Gastrocnemius medialis (tissue), 4 donors: ENCODE data around the gene R3HCC1L. TPM values are rescaled to one million over a fixed set of nuclear protein-coding genes. Genes with fewer than 3 reads are reported as not detected.

Source experiments
- ATAC-seq, 2 donors: fragments of 150-250 bp; one replicate each; pipeline ENCODE4 v1.9.1; 2016
- DNase-seq, 2 donors: peaks; one replicate each; pipeline ENCODE4 v3.0.0-alpha.2; 2019
- H3K27ac ChIP-seq, 4 donors: fragments of 200-600 bp; sonication (generic); 1 replicate in 1 of 4; 2 replicates in 3 of 4; pipeline ENCODE4 v1.5.1; 2016 to 2018; ENCODE audit warnings: mild to moderate bottlenecking in 2 of 4, moderate library complexity in 1 of 4
- H3K27me3 ChIP-seq, 3 donors: fragments of 200-600 bp; sonication (generic) in 2 of 3; 1 replicate in 1 of 3; 2 replicates in 2 of 3; pipeline versions ENCODE4 v1.5.1 to v1.6.0; 2016 to 2019; ENCODE audit warnings: mild to moderate bottlenecking in 1 of 3, moderate library complexity in 1 of 3
- H3K36me3 ChIP-seq, 2 donors: fragments of 200-600 bp; sonication (generic) in 1 of 2; one replicate each; pipeline ENCODE4 v1.5.1; 2017 to 2018
- H3K4me1 ChIP-seq, 2 donors: fragments of 200-600 bp; sonication (generic) in 1 of 2; one replicate each; pipeline ENCODE4 v1.5.1; 2016 to 2017; ENCODE audit warnings: mild to moderate bottlenecking in 2 of 2
- H3K4me3 ChIP-seq, 4 donors: fragments of 200-600 bp; sonication (generic) in 3 of 4; 1 replicate in 1 of 4; 2 replicates in 3 of 4; pipeline ENCODE4 v1.5.1; 2016 to 2019; ENCODE audit warnings: mild to moderate bottlenecking in 2 of 4
- H3K9me3 ChIP-seq, 3 donors: fragments of 200-600 bp; sonication (generic) in 2 of 3; 1 replicate in 1 of 3; 2 replicates in 2 of 3; pipeline ENCODE4 v1.5.1; 2016 to 2019
- POLR2A ChIP-seq, 2 donors: fragments of 450-650 bp; IDR thresholded peaks; one replicate each; pipeline ENCODE4 v1.6.1; 2017; ENCODE audit warnings: antibody characterized with exemption in 2 of 2, mild to moderate bottlenecking in 2 of 2, moderate library complexity in 2 of 2
- in situ Hi-C, 4 donors: fragments of 200-750 bp; cut with MboI; loops; one replicate each; pipeline versions ENCODE4 v1.15.0 to v1.8.0; 2017; ENCODE audit warnings: low sequenced_read_pairs in 4 of 4
- intact Hi-C: fragments of 100-400 bp; cut with DNase I; formaldehyde crosslinking; loops from one replicate; pipeline ENCODE4 v1.15.1; 2023; ENCODE audit warnings: low total_unique reads
- total RNA-seq, 4 donors: library from RNA; depleted of rRNA; stranded (reverse); fragments of >200 nt; gene quantifications; one replicate each; pipeline versions ENCODE4 v1.1.0 to v1.2.3, GENCODE V29; 2016
- TF ChIP-seq, protein P1 (sequence below), 5 experiments: fragments of 450-650 bp in 3 of 5; fragments of 200-600 bp in 2 of 5; sonication (generic) in 2 of 5; IDR thresholded peaks in 4 of 5; conservative IDR thresholded peaks in 1 of 5; 1 replicate in 4 of 5; 2 replicates in 1 of 5; pipeline ENCODE4 v1.5.1; 2016 to 2019; ENCODE audit warnings: antibody characterized with exemption in 5 of 5, mild to moderate bottlenecking in 3 of 5, moderate library complexity in 3 of 5

The R3HCC1L gene
- total RNA-seq, 4 donors from 2014 or later = 6.7 to 10.8 (median 10.1) TPM

- H3K9me3 ChIP-seq = no peaks in the 10 kb centered on the region
- peaks cover 0 to 5% of the 10 kb centered on the region in 2 donors for H3K4me1 ChIP-seq
- no peak for DNase-seq
- TF ChIP-seq, protein P1, sequence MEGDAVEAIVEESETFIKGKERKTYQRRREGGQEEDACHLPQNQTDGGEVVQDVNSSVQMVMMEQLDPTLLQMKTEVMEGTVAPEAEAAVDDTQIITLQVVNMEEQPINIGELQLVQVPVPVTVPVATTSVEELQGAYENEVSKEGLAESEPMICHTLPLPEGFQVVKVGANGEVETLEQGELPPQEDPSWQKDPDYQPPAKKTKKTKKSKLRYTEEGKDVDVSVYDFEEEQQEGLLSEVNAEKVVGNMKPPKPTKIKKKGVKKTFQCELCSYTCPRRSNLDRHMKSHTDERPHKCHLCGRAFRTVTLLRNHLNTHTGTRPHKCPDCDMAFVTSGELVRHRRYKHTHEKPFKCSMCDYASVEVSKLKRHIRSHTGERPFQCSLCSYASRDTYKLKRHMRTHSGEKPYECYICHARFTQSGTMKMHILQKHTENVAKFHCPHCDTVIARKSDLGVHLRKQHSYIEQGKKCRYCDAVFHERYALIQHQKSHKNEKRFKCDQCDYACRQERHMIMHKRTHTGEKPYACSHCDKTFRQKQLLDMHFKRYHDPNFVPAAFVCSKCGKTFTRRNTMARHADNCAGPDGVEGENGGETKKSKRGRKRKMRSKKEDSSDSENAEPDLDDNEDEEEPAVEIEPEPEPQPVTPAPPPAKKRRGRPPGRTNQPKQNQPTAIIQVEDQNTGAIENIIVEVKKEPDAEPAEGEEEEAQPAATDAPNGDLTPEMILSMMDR (IDR thresholded peaks at IDR 0.05 in 4 of 5, conservative IDR thresholded peaks at IDR 0.05 in 1 of 5) = no peak
- TF ChIP-seq POLR2A (IDR thresholded peaks at IDR 0.05) = no peak
- in situ Hi-C loops = loop anchor here in 1 of 4 donors (25.0 kb wide), 1 partner anchor 181 kb away; the partner anchor contains the start of gene HPS1
- intact Hi-C loops = no loop called here
- H3K36me3 ChIP-seq = no peaks in the 10 kb centered on the region
- no peak for ATAC-seq
- no peak overlapping the region for H3K4me3 ChIP-seq
- no peaks in the 10 kb centered on the region for H3K27me3 ChIP-seq
- no peak overlapping the region for H3K27ac ChIP-seq
Measured at GRCh38 chr10:98256692-98257091, 122.2 kb downstream of the R3HCC1L start.

GRCh38 chr10:98257198-98257597 lies 122.7 kb downstream of the R3HCC1L start:
- TF ChIP-seq, protein P1 (IDR thresholded peaks at IDR 0.05 in 4 of 5, conservative IDR thresholded peaks at IDR 0.05 in 1 of 5) = no peak
- no peak for TF ChIP-seq POLR2A (IDR thresholded peaks at IDR 0.05)
- no peak for ATAC-seq
- in situ Hi-C loops = loop anchor here in 1 of 4 donors (25.0 kb wide), 1 partner anchor 180 kb away; the partner anchor contains the start of gene HPS1
- Histone ChIP-seq H3K4me3 (no peak overlapping the region), H3K27me3 (no peaks in the 10 kb centered on the region), H3K27ac (no peak overlapping the region), H3K4me1 (peaks cover 0 to 5% of the 10 kb centered on the region in 2 donors), H3K36me3 (no peaks in the 10 kb centered on the region), H3K9me3 (no peaks in the 10 kb centered on the region)
- intact Hi-C loops = no loop called here
- DNase-seq = no peak

DNA sequence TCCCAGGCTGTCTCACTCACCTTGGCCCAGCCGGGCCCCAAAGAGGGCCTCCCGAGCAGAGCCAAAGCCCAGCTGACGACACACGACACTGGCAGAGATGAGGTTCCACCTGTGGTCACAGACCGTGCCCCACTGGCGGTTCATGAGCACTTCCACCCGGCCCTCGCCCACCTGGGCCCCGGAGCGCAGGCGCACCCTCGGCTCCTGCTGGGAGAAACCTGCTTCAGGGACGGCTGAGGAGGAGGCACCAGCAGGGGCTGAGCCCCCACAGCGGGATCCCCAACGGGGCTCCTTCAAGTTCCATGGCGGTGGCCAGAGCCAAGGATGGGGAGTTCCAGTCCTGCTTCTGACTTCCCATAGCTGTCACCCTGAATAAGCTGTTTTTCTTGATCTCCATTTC lies 123.5 kb downstream of the R3HCC1L start:
- intact Hi-C loops = no loop called here
- in situ Hi-C loops = loop anchor here in 1 of 4 donors (25.0 kb wide), 1 partner anchor 179 kb away; the partner anchor contains the start of gene HPS1
- Histone ChIP-seq H3K4me1 (peaks cover 0 to 5% of the 10 kb centered on the region in 2 donors), H3K9me3 (no peaks in the 10 kb centered on the region), H3K36me3 (no peaks in the 10 kb centered on the region), H3K27me3 (no peaks in the 10 kb centered on the region), H3K4me3 (no peak overlapping the region), H3K27ac (no peak overlapping the region)
- DNase-seq (no peak), ATAC-seq (no peak)
- TF ChIP-seq POLR2A (IDR thresholded peaks at IDR 0.05) = no peak
- TF ChIP-seq, protein P1 (IDR thresholded peaks at IDR 0.05 in 4 of 5, conservative IDR thresholded peaks at IDR 0.05 in 1 of 5) = no peak

DNA sequence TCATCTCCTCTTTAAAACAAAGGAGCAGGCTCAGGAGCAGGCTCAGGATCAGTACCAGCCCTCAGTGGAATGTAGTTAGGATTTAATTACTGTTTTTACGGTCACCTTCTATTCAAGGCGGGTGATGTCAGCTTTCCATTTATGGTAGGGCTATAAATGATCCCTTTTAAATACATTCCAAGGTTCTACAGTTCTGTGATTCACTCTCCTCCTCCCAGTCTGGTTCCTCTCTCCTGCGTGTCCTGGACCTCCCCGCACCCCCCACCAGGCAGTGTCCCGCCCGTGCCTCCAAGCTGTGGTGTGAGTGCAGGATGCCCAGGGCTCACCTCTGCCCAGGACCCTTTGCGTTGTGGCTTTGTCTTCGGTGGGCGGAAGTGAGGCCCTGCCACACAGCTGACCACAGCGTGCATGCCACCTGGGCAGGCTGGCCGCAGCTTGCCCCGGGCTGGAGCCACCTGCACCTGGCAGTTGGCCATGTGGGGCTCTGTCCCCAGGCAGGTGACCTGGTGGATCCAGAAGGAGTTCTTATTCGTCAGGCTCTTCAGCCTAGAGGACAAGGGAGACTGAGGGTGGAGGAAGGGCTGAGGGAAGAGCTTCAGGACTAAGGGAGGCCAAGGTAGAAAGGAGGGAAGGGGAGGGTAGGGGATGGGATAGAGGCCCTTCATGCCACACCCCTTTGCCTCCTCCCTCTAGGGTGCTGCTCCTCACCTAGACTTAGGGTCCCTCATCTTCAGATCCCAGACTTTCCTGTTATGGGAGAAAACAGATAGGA lies 124.4 kb downstream of the R3HCC1L start:
- H3K4me1 ChIP-seq = peaks cover 0 to 5% of the 10 kb centered on the region in 2 donors
- TF ChIP-seq, protein P1 (IDR thresholded peaks at IDR 0.05 in 4 of 5, conservative IDR thresholded peaks at IDR 0.05 in 1 of 5) = no peak
- TF ChIP-seq POLR2A (IDR thresholded peaks at IDR 0.05) = no peak
- in situ Hi-C loops = loop anchor here in 1 of 4 donors (25.0 kb wide), 1 partner anchor 178 kb away; the partner anchor contains the start of gene HPS1
- no peaks in the 10 kb centered on the region for H3K36me3 ChIP-seq
- no peak for ATAC-seq
- no peak for DNase-seq
- no peaks in the 10 kb centered on the region for H3K27me3 ChIP-seq
- H3K9me3 ChIP-seq = no peaks in the 10 kb centered on the region
- no peak overlapping the region for H3K27ac ChIP-seq
- H3K4me3 ChIP-seq = no peak overlapping the region
- intact Hi-C loops = no loop called here
